Breast epithelium (tissue), 4 donors: ENCODE measurements around the gene NPHP4. TPM values are rescaled to one million over a fixed set of nuclear protein-coding genes. Genes with fewer than 3 reads are reported as not detected.

Source experiments
- DNase-seq, 2 donors: peaks; one replicate each; pipeline ENCODE4 v3.0.0-alpha.2; 2019; ENCODE audit warnings: low spot score in 2 of 2
- H3K27ac ChIP-seq, 2 donors: fragments of 200-600 bp; sonication (generic) in 1 of 2; one replicate each; pipeline ENCODE4 v1.5.1; 2016 to 2019; ENCODE audit warnings: mild to moderate bottlenecking in 1 of 2
- H3K27me3 ChIP-seq, 2 donors: fragments of 200-600 bp; sonication (generic) in 1 of 2; one replicate each; pipeline versions ENCODE4 v1.5.1 to v1.6.0; 2017 to 2019; ENCODE audit warnings: control low read depth in 1 of 2, mild to moderate bottlenecking in 1 of 2
- H3K36me3 ChIP-seq: fragments of 200-600 bp; one replicate; pipeline ENCODE4 v1.5.1; 2019
- H3K4me1 ChIP-seq, 2 donors: fragments of 200-600 bp; sonication (generic); one replicate each; pipeline ENCODE4 v1.5.1; 2016 to 2019; ENCODE audit warnings: control low read depth in 1 of 2
- H3K4me3 ChIP-seq, 3 donors: fragments of 200-600 bp; sonication (generic); 1 replicate in 2 of 3; 2 replicates in 1 of 3; pipeline ENCODE4 v1.5.1; 2016 to 2019; ENCODE audit warnings: mild to moderate bottlenecking in 3 of 3, moderate library complexity in 2 of 3
- H3K9me3 ChIP-seq, 2 donors: fragments of 200-600 bp; sonication (generic) in 1 of 2; one replicate each; pipeline ENCODE4 v1.5.1; 2016 to 2019; ENCODE audit warnings: control low read depth in 1 of 2
- POLR2A ChIP-seq: fragments of 450-650 bp; IDR thresholded peaks from one replicate; pipeline ENCODE4 v1.6.1; 2016; ENCODE audit warnings: antibody characterized with exemption, mild to moderate bottlenecking, moderate library complexity
- POLR2AphosphoS5 ChIP-seq, 3 donors: sonication (generic); formaldehyde crosslinking; IDR thresholded peaks; one replicate each; pipeline ENCODE4 v1.6.1; 2017; ENCODE audit warnings: antibody characterized with exemption in 3 of 3
- intact Hi-C: fragments of 100-400 bp; cut with DNase I; formaldehyde crosslinking; loops from one replicate; pipeline ENCODE4 v1.15.1; 2023; ENCODE audit warnings: low total_unique reads
- total RNA-seq, 3 donors: library from RNA; depleted of rRNA; stranded (reverse); fragments of >200 nt; gene quantifications; one replicate each; pipeline ENCODE4 v1.1.0, GENCODE V29; 2016
- TF ChIP-seq, protein P1 (sequence below), 3 donors: fragments of 450-650 bp; IDR thresholded peaks; one replicate each; pipeline ENCODE4 v1.5.1; 2016 to 2017; ENCODE audit warnings: antibody characterized with exemption in 3 of 3, mild to moderate bottlenecking in 3 of 3, moderate library complexity in 3 of 3

NPHP4 gene
- total RNA-seq, 3 donors from 2014 or later: 7.0 to 18.7 (median 18.1) TPM

DNA sequence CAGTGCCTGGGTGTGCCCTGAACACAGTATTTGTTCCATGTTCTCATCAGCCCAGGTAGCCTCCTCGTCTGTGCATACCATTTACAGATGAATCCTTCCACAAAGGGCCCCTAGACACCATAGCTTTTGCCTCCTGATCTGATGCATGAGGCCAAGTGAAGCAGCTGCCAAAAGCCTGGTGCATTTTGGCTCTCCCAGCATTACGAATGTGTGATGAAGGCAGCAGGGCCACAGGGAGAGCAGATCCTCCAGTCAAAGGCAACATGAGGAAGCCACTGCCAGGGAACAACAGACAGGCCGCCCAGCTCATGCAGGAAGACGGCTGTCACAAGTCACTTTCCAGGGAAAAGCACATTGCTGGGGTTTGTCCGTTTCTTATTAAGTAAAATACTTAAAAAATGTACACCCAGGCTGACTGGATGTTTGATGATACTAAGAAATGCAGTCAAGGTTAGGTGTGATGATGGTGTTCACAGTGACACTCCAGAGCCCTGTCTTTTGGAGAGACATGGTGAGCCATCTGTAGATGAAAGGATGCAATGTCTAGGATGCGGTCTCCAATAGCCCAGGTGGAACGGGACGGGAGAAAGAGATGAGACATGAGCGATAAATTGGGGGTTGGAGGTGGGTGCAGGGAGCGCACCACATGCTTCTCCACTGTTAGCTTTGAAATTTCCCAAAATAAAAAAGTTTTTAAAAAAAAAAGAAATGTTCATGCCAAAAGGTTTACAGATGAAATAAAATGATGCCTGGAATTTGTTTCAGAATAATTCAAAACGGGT, 48.7 kb downstream of the NPHP4 start:
- Histone ChIP-seq H3K4me3 (no peak overlapping the region), H3K27ac (no peak overlapping the region), H3K4me1 (no peaks in the 10 kb centered on the region), H3K27me3 (no peaks in the 10 kb centered on the region), H3K36me3 (no peaks in the 10 kb centered on the region), H3K9me3 (no peaks in the 10 kb centered on the region)
- no peak for DNase-seq
- TF ChIP-seq, protein P1, sequence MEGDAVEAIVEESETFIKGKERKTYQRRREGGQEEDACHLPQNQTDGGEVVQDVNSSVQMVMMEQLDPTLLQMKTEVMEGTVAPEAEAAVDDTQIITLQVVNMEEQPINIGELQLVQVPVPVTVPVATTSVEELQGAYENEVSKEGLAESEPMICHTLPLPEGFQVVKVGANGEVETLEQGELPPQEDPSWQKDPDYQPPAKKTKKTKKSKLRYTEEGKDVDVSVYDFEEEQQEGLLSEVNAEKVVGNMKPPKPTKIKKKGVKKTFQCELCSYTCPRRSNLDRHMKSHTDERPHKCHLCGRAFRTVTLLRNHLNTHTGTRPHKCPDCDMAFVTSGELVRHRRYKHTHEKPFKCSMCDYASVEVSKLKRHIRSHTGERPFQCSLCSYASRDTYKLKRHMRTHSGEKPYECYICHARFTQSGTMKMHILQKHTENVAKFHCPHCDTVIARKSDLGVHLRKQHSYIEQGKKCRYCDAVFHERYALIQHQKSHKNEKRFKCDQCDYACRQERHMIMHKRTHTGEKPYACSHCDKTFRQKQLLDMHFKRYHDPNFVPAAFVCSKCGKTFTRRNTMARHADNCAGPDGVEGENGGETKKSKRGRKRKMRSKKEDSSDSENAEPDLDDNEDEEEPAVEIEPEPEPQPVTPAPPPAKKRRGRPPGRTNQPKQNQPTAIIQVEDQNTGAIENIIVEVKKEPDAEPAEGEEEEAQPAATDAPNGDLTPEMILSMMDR (IDR thresholded peaks at IDR 0.05): no peak
- TF ChIP-seq POLR2A (no peak), POLR2AphosphoS5 (IDR thresholded peaks at IDR 0.05) (no peak)
- intact Hi-C loops: no loop called here

DNA sequence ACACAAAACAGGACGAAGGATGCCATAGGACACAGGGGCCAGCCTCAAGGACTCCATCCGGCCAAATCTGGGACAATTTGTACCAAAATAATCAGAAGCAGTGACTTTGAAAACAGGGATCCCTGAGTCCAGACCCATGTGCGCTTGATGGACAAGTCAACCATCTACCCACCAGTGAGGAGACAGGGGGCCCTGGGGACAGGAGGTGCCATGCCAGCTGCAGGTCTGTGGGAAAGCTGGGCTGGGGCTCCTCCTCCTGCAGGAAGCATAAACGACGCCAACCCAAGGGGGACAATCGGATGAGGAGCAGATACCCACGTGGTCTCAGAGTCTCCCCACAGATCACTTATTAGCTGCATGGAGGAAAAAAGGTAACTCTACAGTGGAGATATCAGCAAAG, 50.6 kb downstream of the NPHP4 start:
- TF ChIP-seq, protein P1 (IDR thresholded peaks at IDR 0.05): no peak
- no peak for TF ChIP-seq POLR2AphosphoS5 (IDR thresholded peaks at IDR 0.05)
- no peak for TF ChIP-seq POLR2A
- Histone ChIP-seq H3K4me1 (no peaks in the 10 kb centered on the region), H3K27ac (no peak overlapping the region), H3K36me3 (no peaks in the 10 kb centered on the region), H3K9me3 (no peaks in the 10 kb centered on the region), H3K27me3 (no peaks in the 10 kb centered on the region), H3K4me3 (no peak overlapping the region)
- intact Hi-C loops: no loop called here
- no peak for DNase-seq

DNA sequence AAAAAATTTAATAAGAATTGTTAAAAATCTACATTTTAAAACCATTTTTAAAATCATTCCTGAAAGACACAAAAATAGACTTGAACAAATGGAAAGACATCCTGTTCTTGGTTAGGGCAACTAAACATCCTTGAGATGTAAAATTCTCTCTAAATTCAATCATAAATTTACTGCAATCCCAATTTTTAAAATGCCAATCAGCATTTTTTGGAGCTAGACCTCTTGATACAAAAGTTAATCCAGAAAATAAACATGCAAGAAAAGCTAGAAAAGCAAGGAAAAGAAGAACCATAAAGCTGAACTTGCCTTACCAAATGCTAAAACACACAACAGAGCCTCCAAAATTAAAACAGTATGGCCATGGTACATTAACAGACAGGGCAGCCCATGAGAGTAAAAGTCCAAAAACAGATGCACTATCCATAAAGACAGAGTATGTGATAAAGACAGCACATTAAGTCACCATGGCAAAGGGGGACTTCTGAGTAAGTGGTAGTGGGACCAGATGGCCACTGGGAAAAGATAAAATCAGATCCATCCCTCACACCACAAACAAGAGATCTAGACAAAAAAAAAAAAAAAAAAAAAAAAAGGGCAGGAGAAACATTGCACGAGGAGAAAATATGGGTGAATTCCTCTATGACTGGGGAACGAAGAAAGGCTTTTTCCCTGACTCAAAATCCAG, 51.4 kb downstream of the NPHP4 start:
- intact Hi-C loops: no loop called here

DNA sequence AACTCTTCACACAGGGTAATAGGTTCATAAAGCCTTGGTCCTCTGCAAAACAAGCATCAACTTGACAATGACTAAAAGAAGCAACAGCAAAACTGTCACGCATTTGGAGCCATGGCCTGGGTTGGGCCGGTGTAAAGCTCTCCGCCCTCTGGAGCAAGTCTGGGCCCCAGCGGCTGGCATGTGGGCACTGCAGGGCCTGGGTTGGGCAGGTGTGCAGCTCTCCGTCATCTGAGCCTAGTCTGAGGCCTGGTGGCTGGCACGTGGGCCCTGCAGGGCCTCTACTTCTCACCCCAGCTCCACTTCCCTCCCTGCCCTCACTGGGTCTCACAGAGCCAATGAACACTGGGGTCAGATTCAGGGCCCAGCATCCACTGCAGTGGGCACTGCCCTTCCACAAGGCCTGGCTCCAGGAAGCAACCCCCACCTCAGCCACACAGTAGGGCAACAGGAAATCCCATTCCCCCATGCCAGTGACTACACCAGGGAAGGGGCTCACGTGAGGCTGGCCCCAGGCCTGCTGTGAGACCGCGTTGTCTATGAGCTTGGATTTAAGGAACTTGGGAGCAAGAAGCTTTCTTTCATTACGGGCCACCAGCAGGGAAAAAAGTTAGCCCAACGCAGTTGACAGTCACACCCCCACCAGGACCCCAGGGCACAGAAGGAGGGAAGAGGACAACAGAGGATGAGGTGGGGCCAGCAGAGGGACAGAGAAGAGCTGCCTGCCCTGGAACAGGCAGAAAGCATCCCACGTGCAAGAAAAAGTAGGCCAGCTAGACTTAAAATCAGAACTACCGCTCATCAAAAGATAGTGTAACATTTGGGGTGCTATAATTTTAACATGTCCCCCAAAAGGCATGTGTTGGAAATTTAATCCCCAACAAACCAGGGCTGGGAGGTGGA, 52.7 kb downstream of the NPHP4 start:
- no peak overlapping the region for H3K27ac ChIP-seq
- intact Hi-C loops: no loop called here
- H3K4me3 ChIP-seq: no peak overlapping the region
- H3K36me3 ChIP-seq: no peaks in the 10 kb centered on the region
- H3K27me3 ChIP-seq: no peaks in the 10 kb centered on the region
- peaks cover 0 to 2% of the 10 kb centered on the region in 2 donors for H3K4me1 ChIP-seq
- DNase-seq: no peak
- TF ChIP-seq, protein P1 (IDR thresholded peaks at IDR 0.05): no peak
- TF ChIP-seq POLR2AphosphoS5 (IDR thresholded peaks at IDR 0.05): no peak
- TF ChIP-seq POLR2A: no peak
- H3K9me3 ChIP-seq: no peaks in the 10 kb centered on the region

More for the DNA sequence above, 51.4 kb downstream of the NPHP4 start:
- H3K27ac ChIP-seq: no peak overlapping the region
- H3K27me3 ChIP-seq: no peaks in the 10 kb centered on the region
- H3K9me3 ChIP-seq: no peaks in the 10 kb centered on the region
- H3K36me3 ChIP-seq: no peaks in the 10 kb centered on the region
- no peaks in the 10 kb centered on the region for H3K4me1 ChIP-seq
- no peak for TF ChIP-seq POLR2AphosphoS5 (IDR thresholded peaks at IDR 0.05)
- TF ChIP-seq, protein P1 (IDR thresholded peaks at IDR 0.05): no peak
- no peak for TF ChIP-seq POLR2A
- no peak for DNase-seq
- no peak overlapping the region for H3K4me3 ChIP-seq
